Suppressor macrophage treated with lipopolysaccharide for 4 hours (primary cell): Measurements from ENCODE around the gene CDH4.

ENCODE experiments used
- DNase-seq: peaks from one replicate; pipeline ENCODE4 v3.0.0-alpha.2; 2020

The CDH4 gene

GRCh38 chr20:61285691-61286090 lies 33.6 kb downstream of the CDH4 start:
- no peak for DNase-seq

GRCh38 chr20:61287583-61288275 lies 35.7 kb downstream of the CDH4 start:
- DNase-seq = no peak

- no peak for DNase-seq
Observed at GRCh38 chr20:61288331-61288784, 36.3 kb downstream of the CDH4 start.

GRCh38 chr20:61289166-61289565 lies 37.1 kb downstream of the CDH4 start:
- no peak for DNase-seq

- DNase-seq = no peak
Observed at GRCh38 chr20:61290721-61291120, 38.7 kb downstream of the CDH4 start.

GRCh38 chr20:61291166-61291829 lies 39.2 kb downstream of the CDH4 start:
- DNase-seq = no peak

- no peak for DNase-seq
Observed at GRCh38 chr20:61292391-61292790, 40.3 kb downstream of the CDH4 start.

- no peak for DNase-seq
Observed at GRCh38 chr20:61292821-61293612, 41.0 kb downstream of the CDH4 start.

GRCh38 chr20:61293951-61294350 lies 41.9 kb downstream of the CDH4 start:
- no peak for DNase-seq

- no peak for DNase-seq
Observed at GRCh38 chr20:61295249-61295648, 43.2 kb downstream of the CDH4 start.

GRCh38 chr20:61295682-61296628 lies 43.9 kb downstream of the CDH4 start:
- DNase-seq = no peak

- DNase-seq = no peak
Observed at GRCh38 chr20:61296629-61297019, 44.6 kb downstream of the CDH4 start.

GRCh38 chr20:61297491-61297890 lies 45.4 kb downstream of the CDH4 start:
- DNase-seq = no peak

- no peak for DNase-seq
Observed at GRCh38 chr20:61297986-61298385, 45.9 kb downstream of the CDH4 start.

GRCh38 chr20:61298661-61299060 lies 46.6 kb downstream of the CDH4 start:
- DNase-seq = no peak

- no peak for DNase-seq
Observed at GRCh38 chr20:61299104-61299503, 47.0 kb downstream of the CDH4 start.

- no peak for DNase-seq
Observed at GRCh38 chr20:61299618-61300017, 47.6 kb downstream of the CDH4 start.

- no peak for DNase-seq
Observed at GRCh38 chr20:61300293-61300692, 48.2 kb downstream of the CDH4 start.

- DNase-seq = no peak
Observed at GRCh38 chr20:61300709-61301108, 48.6 kb downstream of the CDH4 start.

GRCh38 chr20:61301711-61302525 lies 49.9 kb downstream of the CDH4 start:
- no peak for DNase-seq

GRCh38 chr20:61303217-61303616 lies 51.2 kb downstream of the CDH4 start:
- DNase-seq = no peak

- DNase-seq = no peak
Observed at GRCh38 chr20:61303675-61304074, 51.6 kb downstream of the CDH4 start.
